Measurements from ENCODE around the gene ZSWIM5.

The ZSWIM5 gene

DNA sequence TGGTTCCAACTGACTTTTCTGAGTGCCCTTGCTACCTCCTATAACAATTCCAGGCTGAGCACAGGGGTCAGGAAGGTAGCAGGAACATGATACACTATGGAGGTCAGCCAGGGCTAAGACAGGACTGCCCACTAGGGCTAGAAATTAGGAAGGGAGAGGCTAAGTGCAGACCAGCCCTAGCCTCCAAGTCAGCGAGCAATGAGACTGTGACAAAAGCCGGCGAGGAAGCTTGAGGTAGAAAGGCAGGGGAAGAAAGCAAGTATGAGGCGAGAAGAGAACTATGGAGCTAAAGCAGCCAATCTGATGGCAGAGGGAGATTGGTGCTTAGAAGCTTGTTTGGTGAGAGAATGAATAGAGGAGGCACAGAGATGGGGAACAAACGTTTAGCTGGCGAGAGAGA, 189.6 kb downstream of the ZSWIM5 start (continued):
- TF ChIP-seq ZNF792 (tag by site-specific recombination; IDR thresholded peaks at IDR 0.05) (no peak), ZFP69B (tag by site-specific recombination; IDR thresholded peaks at IDR 0.05) (no peak), ZNF202 (tag by site-specific recombination; IDR thresholded peaks at IDR 0.05; ENCODE audit: borderline replicate concordance) (no peak), HOXA7 (CRISPR knock-in tag; IDR thresholded peaks at IDR 0.05; ENCODE audit: borderline replicate concordance) (no peak), ZBTB49 (tag by site-specific recombination; IDR thresholded peaks at IDR 0.05; ENCODE audit: low read depth) (no peak), KLF8 (tag by site-specific recombination; IDR thresholded peaks at IDR 0.05) (no peak)

DNA sequence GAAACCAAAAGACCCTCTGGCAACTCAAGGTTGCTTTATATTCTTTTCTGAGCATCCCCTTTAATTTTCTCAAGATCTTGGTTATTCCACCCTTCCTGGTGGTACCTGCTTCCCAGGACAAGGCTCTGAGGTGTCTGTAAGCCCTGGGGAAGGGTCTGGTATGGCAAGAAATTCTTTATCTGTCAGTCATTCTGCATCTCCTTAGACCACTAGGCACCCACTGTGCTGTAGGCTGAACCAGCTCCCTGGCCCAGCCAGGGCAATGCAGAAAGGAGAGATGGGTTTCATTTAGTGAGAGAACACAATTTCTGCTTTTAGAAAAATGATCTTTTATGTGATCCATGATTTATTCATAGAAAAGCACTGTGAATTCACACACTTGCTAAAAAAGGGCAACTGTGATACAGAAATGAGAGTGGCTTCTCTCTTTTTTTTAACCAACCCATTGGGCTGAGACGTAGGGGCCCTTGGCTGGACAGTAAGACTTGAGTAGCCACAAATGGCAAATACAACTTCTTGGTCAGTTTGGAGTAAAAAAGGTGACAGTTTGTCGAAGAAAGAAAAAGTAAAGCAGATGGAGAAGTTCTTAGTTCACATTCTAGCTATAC, 190.2 kb downstream of the ZSWIM5 start:
- POLR2A ChIA-PET = interaction anchor here (0.6 kb wide), 2 partner anchors 172 to 227 kb away, joined by 3 to 4 read pairs; no protein-coding TSS in a partner anchor
- Histone ChIP-seq H3K4me1 (ENCODE audit: control insufficient read depth, insufficient read depth, low read length) (no peaks in the 10 kb centered on the region), H3K4me3 (ENCODE audit: low read depth, low read length) (no peak overlapping the region), H3K9me3 (ENCODE audit: control insufficient read depth, insufficient read depth, low read depth, low read length) (no peaks in the 10 kb centered on the region), H3K36me3 (ENCODE audit: control insufficient read depth in 2 of 2, insufficient read depth in 1 of 2, low read length in 2 of 2) (peaks cover 0 to 35% of the 10 kb centered on the region in 2 experiments; a peak in 1 of 3 replicates), H3K27ac (ENCODE audit: extremely low read depth, low read depth, low read length) (no peak overlapping the region)
- CTCF ChIA-PET = interaction anchor here (0.8 to 12.0 kb wide), 5 partner anchors 16 to 477 kb away, joined by 3 to 304 read pairs (median 6); no protein-coding TSS in a partner anchor
- TF ChIP-seq ZNF140 (tag by site-specific recombination; IDR thresholded peaks at IDR 0.05) (no peak), KLF10 (tag by site-specific recombination; IDR thresholded peaks at IDR 0.05) (no peak), ZNF837 (tag by site-specific recombination; IDR thresholded peaks at IDR 0.05) (no peak), YY2 (tag by site-specific recombination; IDR thresholded peaks at IDR 0.05) (no peak), ZBTB26 (tag by site-specific recombination; optimal IDR thresholded peaks at IDR 0.05) (no peak), ZNF610 (tag by site-specific recombination; IDR thresholded peaks at IDR 0.05; ENCODE audit: borderline replicate concordance) (no peak), HOXD13 (CRISPR knock-in tag; IDR thresholded peaks at IDR 0.05; ENCODE audit: borderline replicate concordance) (no peak), ZNF223 (tag by site-specific recombination; IDR thresholded peaks at IDR 0.05) (no peak), ZNF211 (tag by site-specific recombination; IDR thresholded peaks at IDR 0.05; ENCODE audit: low read depth) (no peak), ZNF791 (tag by site-specific recombination; IDR thresholded peaks at IDR 0.05) (no peak), ZNF558 (tag by site-specific recombination; IDR thresholded peaks at IDR 0.05) (no peak), OVOL3 (tag by site-specific recombination; IDR thresholded peaks at IDR 0.05) (no peak), ZNF544 (tag by site-specific recombination; IDR thresholded peaks at IDR 0.05) (no peak), ZNF157 (tag by site-specific recombination; IDR thresholded peaks at IDR 0.05) (no peak), GLI4 (tag by site-specific recombination; IDR thresholded peaks at IDR 0.05) (no peak), ZNF133 (tag by site-specific recombination; IDR thresholded peaks at IDR 0.05) (no peak), ZNF629 (tag by site-specific recombination; IDR thresholded peaks at IDR 0.05) (no peak)
- TF ChIP-seq, protein P1, sequence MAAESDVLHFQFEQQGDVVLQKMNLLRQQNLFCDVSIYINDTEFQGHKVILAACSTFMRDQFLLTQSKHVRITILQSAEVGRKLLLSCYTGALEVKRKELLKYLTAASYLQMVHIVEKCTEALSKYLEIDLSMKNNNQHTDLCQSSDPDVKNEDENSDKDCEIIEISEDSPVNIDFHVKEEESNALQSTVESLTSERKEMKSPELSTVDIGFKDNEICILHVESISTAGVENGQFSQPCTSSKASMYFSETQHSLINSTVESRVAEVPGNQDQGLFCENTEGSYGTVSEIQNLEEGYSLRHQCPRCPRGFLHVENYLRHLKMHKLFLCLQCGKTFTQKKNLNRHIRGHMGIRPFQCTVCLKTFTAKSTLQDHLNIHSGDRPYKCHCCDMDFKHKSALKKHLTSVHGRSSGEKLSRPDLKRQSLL (tag by site-specific recombination; IDR thresholded peaks at IDR 0.05) = no peak
- TF ChIP-seq, protein P2, sequence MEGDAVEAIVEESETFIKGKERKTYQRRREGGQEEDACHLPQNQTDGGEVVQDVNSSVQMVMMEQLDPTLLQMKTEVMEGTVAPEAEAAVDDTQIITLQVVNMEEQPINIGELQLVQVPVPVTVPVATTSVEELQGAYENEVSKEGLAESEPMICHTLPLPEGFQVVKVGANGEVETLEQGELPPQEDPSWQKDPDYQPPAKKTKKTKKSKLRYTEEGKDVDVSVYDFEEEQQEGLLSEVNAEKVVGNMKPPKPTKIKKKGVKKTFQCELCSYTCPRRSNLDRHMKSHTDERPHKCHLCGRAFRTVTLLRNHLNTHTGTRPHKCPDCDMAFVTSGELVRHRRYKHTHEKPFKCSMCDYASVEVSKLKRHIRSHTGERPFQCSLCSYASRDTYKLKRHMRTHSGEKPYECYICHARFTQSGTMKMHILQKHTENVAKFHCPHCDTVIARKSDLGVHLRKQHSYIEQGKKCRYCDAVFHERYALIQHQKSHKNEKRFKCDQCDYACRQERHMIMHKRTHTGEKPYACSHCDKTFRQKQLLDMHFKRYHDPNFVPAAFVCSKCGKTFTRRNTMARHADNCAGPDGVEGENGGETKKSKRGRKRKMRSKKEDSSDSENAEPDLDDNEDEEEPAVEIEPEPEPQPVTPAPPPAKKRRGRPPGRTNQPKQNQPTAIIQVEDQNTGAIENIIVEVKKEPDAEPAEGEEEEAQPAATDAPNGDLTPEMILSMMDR (tag by site-specific recombination; IDR thresholded peaks at IDR 0.05) = no peak
- TF ChIP-seq, protein P3, sequence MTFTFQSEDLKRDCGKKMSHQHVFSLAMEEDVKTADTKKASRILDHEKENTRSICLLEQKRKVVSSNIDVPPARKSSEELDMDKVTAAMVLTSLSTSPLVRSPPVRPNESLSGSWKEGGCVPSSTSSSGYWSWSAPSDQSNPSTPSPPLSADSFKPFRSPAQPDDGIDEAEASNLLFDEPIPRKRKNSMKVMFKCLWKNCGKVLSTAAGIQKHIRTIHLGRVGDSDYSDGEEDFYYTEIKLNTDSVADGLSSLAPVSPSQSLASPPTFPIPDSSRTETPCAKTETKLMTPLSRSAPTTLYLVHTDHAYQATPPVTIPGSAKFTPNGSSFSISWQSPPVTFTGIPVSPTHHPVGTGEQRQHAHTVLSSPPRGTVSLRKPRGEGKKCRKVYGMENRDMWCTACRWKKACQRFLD (tag by site-specific recombination; IDR thresholded peaks at IDR 0.05) = no peak

Measured in HEK293 (cell line).